IMR-90 (cell line): ENCODE measurements around the gene ASMTL.

Experiments
- CTCF ChIP-seq: conservative IDR thresholded peaks from 2 replicates; pipeline ENCODE4 v1.5.1; 2012; ENCODE audit warnings: mild to moderate bottlenecking, low read depth, low read length, improper control_type of control experiment
- POLR2A ChIP-seq: IDR thresholded peaks from 2 replicates; pipeline ENCODE4 v1.6.1; 2012; ENCODE audit warnings: mild to moderate bottlenecking, low read depth, low read length

GRCh38 chrX:1475481-1475880, 22.8 kb upstream of the ASMTL start:
- no peak for TF ChIP-seq CTCF
- no peak for TF ChIP-seq POLR2A
